ENCODE results near the gene BIN1. TPM values are rescaled to one million over a fixed set of nuclear protein-coding genes. Genes with fewer than 3 reads are reported as not detected.

BIN1 gene
- total RNA-seq, 1 experiment from 2014 or later = 87.5 TPM

DNA sequence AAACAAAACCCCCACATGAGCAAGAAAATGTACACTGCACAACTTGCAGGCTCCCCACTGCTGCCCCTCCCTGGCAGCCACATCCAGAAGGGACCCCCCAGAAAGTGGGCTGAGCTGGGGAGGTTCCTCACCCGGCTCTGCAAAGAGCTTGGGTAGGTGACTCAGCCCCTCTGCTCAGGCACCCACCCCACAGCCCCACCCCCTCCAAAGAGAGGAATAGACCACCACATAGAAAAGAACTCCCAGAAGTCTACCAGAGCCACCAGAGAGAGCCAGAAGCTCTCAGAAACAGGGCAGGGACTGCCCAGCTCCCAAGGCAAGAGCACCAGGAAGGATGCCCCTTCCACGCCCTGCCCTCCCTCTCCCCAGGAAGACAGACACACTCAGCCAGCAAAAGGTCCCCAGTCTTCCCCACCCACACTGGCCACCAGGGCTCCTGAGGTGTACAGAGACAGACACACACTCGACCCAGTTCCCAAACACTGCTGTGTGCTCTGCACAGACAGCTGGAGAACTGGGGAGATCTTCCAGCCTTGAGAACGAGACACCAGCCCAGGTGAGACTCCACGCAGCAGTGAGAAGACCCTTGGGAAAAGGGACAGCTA lies 28.2 kb downstream of the BIN1 start:
- Histone ChIP-seq H3F3A (ENCODE audit: insufficient read depth, low read depth) (peaks cover 13% of the 10 kb centered on the region), H3K9me3 (ENCODE audit: insufficient read depth, low read depth) (no peaks in the 10 kb centered on the region), H3K27ac (no peak overlapping the region), H2AFZ (no peak overlapping the region), H3K27me3 (ENCODE audit: insufficient read depth, low read depth) (no peaks in the 10 kb centered on the region), H3K79me2 (ENCODE audit: low read depth) (peaks cover 63% of the 10 kb centered on the region), H3K4me1 (replicated peaks; ENCODE audit: insufficient read depth) (peaks cover 16% of the 10 kb centered on the region), H4K20me1 (ENCODE audit: insufficient read depth) (peaks cover 28% of the 10 kb centered on the region), H3K4me3 (no peak overlapping the region), H3K9me2 (ENCODE audit: insufficient read depth) (no peaks in the 10 kb centered on the region), H3K4me2 (no peak overlapping the region), H3K36me3 (ENCODE audit: low read depth) (peaks cover 7% of the 10 kb centered on the region)
- DNase-seq = no peak
- intact Hi-C loops (cut with micrococcal nuclease; ENCODE audit: unreplicated experiment) = no loop called here
- BruUV-seq (replicated peaks) = no TSS peak
- TF ChIP-seq, protein P1, sequence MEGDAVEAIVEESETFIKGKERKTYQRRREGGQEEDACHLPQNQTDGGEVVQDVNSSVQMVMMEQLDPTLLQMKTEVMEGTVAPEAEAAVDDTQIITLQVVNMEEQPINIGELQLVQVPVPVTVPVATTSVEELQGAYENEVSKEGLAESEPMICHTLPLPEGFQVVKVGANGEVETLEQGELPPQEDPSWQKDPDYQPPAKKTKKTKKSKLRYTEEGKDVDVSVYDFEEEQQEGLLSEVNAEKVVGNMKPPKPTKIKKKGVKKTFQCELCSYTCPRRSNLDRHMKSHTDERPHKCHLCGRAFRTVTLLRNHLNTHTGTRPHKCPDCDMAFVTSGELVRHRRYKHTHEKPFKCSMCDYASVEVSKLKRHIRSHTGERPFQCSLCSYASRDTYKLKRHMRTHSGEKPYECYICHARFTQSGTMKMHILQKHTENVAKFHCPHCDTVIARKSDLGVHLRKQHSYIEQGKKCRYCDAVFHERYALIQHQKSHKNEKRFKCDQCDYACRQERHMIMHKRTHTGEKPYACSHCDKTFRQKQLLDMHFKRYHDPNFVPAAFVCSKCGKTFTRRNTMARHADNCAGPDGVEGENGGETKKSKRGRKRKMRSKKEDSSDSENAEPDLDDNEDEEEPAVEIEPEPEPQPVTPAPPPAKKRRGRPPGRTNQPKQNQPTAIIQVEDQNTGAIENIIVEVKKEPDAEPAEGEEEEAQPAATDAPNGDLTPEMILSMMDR (conservative IDR thresholded peaks at IDR 0.05) = no peak
- no peak for TF ChIP-seq EZH2 (IDR thresholded peaks at IDR 0.05; ENCODE audit: low read depth)
- CTCF ChIA-PET = interaction anchor here (1.2 kb wide), 1 partner anchor 15 kb away, joined by 3 read pairs; no protein-coding TSS in a partner anchor
- POLR2A ChIA-PET (ENCODE audit: unreplicated experiment) = no interaction called here

DNA sequence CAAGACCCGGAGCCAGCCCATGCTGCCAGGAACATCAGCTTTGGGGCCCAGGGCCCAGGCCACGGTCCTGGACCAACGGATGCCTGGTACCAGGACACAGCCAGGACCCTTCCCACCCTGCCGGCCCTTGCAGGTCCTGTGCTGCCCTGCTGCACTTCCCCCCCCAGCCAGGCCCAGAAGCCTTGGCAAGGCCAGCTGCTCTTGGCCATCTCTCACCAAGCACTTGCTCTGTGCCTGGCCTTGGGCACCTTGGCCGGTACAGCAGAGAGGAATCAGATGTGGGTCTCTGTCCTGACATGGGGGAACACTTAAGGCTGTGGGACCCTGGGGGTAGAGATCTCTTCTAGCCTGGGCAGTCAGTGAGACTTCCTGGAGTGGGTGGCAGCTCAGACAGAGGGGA lies 28.9 kb downstream of the BIN1 start:
- peaks cover 8% of the 10 kb centered on the region for H3K4me1 ChIP-seq (replicated peaks; ENCODE audit: insufficient read depth)
- TF ChIP-seq, protein P1 (conservative IDR thresholded peaks at IDR 0.05) = no peak
- TF ChIP-seq EZH2 (IDR thresholded peaks at IDR 0.05; ENCODE audit: low read depth) = no peak
- ChIA-PET CTCF (no interaction called here), POLR2A (ENCODE audit: unreplicated experiment) (no interaction called here)
- H3K79me2 ChIP-seq (ENCODE audit: low read depth) = peaks cover 56% of the 10 kb centered on the region
- no peaks in the 10 kb centered on the region; the same call in 1 of the 2 replicates for H3K36me3 ChIP-seq (ENCODE audit: low read depth)
- H3K4me2 ChIP-seq = no peak overlapping the region
- intact Hi-C loops (cut with micrococcal nuclease; ENCODE audit: unreplicated experiment) = no loop called here
- no TSS peak for BruUV-seq (replicated peaks)
- no peaks in the 10 kb centered on the region for H3K27me3 ChIP-seq (ENCODE audit: insufficient read depth, low read depth)
- H3K27ac ChIP-seq = no peak overlapping the region
- H3K4me3 ChIP-seq = no peak overlapping the region
- H3F3A ChIP-seq (ENCODE audit: insufficient read depth, low read depth) = peaks cover 8% of the 10 kb centered on the region; the same call in 1 of the 2 replicates
- H3K9me3 ChIP-seq (ENCODE audit: insufficient read depth, low read depth) = no peaks in the 10 kb centered on the region
- DNase-seq = no peak
- no peak overlapping the region for H2AFZ ChIP-seq
- H4K20me1 ChIP-seq (ENCODE audit: insufficient read depth) = peaks cover 21% of the 10 kb centered on the region
- no peaks in the 10 kb centered on the region for H3K9me2 ChIP-seq (ENCODE audit: insufficient read depth)

DNA sequence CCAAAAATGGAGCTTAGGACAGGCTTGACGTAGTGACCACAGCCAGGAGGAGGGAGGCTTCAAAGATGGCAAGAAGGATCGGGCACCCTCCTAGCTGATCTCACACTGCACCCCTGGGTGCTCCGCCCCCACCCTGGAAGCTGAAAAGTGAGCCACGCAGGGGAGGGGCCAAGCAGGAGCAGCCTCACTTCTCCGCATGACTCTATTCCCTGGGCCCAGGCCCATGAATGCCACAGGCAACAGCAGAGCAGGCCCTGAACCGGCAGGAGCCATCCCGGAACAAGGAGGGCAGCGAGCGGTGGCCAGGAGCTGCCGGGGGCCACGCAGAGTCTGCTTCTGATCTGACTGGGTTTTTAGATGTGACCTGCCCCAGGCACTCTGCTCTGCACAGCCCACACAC lies 30.0 kb downstream of the BIN1 start:
- no peaks in the 10 kb centered on the region; the same call in 1 of the 2 replicates for H3K36me3 ChIP-seq (ENCODE audit: low read depth)
- H3K4me1 ChIP-seq (replicated peaks; ENCODE audit: insufficient read depth) = peaks cover 6% of the 10 kb centered on the region
- peaks cover 45% of the 10 kb centered on the region for H3K79me2 ChIP-seq (ENCODE audit: low read depth)
- H3K9me2 ChIP-seq (ENCODE audit: insufficient read depth) = no peaks in the 10 kb centered on the region
- intact Hi-C loops (cut with micrococcal nuclease; ENCODE audit: unreplicated experiment) = no loop called here
- H3K27me3 ChIP-seq (ENCODE audit: insufficient read depth, low read depth) = no peaks in the 10 kb centered on the region
- H3K4me2 ChIP-seq = no peak overlapping the region
- POLR2A ChIA-PET (ENCODE audit: unreplicated experiment) = no interaction called here
- H3K4me3 ChIP-seq = no peak overlapping the region
- no TSS peak for BruUV-seq (replicated peaks)
- no peaks in the 10 kb centered on the region for H3K9me3 ChIP-seq (ENCODE audit: insufficient read depth, low read depth)
- CTCF ChIA-PET = no interaction called here
- TF ChIP-seq, protein P1 (conservative IDR thresholded peaks at IDR 0.05) = no peak
- TF ChIP-seq EZH2 (IDR thresholded peaks at IDR 0.05; ENCODE audit: low read depth) = no peak
- no peak overlapping the region for H3K27ac ChIP-seq
- DNase-seq = no peak
- no peak overlapping the region for H2AFZ ChIP-seq
- peaks cover 8% of the 10 kb centered on the region; the same call in 1 of the 2 replicates for H3F3A ChIP-seq (ENCODE audit: insufficient read depth, low read depth)
- H4K20me1 ChIP-seq (ENCODE audit: insufficient read depth) = peaks cover 19% of the 10 kb centered on the region

All from PC-9 (cell line).